MCF 10A (cell line): ENCODE data around the gene PMEPA1. TPM values are rescaled to one million over a fixed set of nuclear protein-coding genes. Genes with fewer than 3 reads are reported as not detected.

ENCODE experiments used
- BruUV-seq: library from RNA; stranded (reverse); fragments of 400-500 nt; replicated peaks from 2 replicates; lab custom pipeline; 2021; lab: Mats Ljungman, UMichigan
- CTCF ChIA-PET: fragments of 300-600 bp; sonication (Branson Sonifier 250); formaldehyde crosslinking; extraction: SDS; loops from one replicate; lab custom pipeline; 2021; ENCODE audit warnings: antibody characterized with exemption, inconsistent platforms; lab: Yijun Ruan, JAX
- POLR2A ChIA-PET: fragments of 300-600, 350-650 bp; sonication (Branson Sonifier 250); formaldehyde crosslinking; extraction: SDS; loops from one replicate; lab custom pipeline; 2020; ENCODE audit warnings: antibody characterized with exemption, inconsistent platforms; lab: Yijun Ruan, JAX
- DNase-seq: peaks from one replicate; pipeline ENCODE4 v3.0.0-alpha.2; 2018; ENCODE audit not compliant: unreplicated experiment
- H3K27ac Mint-ChIP-seq: one replicate; pipeline ENCODE4 v1.8.0; 2022; ENCODE audit warnings: mild to moderate bottlenecking, low read depth, mixed read lengths; ENCODE audit not compliant: unreplicated experiment
- H3K27me3 Mint-ChIP-seq: one replicate; pipeline ENCODE4 v1.8.0; 2022; ENCODE audit warnings: mixed read lengths; ENCODE audit not compliant: insufficient read depth, unreplicated experiment
- H3K36me3 Mint-ChIP-seq: one replicate; pipeline ENCODE4 v1.8.0; 2022; ENCODE audit warnings: mild to moderate bottlenecking, moderate library complexity, mixed read lengths; ENCODE audit not compliant: insufficient read depth, unreplicated experiment
- H3K4me1 Mint-ChIP-seq: one replicate; pipeline ENCODE4 v1.8.0; 2022; ENCODE audit warnings: mixed read lengths; ENCODE audit not compliant: insufficient read depth, unreplicated experiment
- H3K4me3 Mint-ChIP-seq: one replicate; pipeline ENCODE4 v1.8.0; 2022; ENCODE audit warnings: mild to moderate bottlenecking, moderate library complexity, mixed read lengths; ENCODE audit not compliant: unreplicated experiment
- H3K9me3 Mint-ChIP-seq: one replicate; pipeline ENCODE4 v1.8.0; 2022; ENCODE audit warnings: mixed read lengths; ENCODE audit not compliant: unreplicated experiment
- CTCF ChIP-seq: fragments of 200-600 bp; IDR thresholded peaks from one replicate; pipeline ENCODE4 v1.8.0; 2022; ENCODE audit warnings: antibody characterized with exemption, mild to moderate bottlenecking; ENCODE audit not compliant: unreplicated experiment
- intact Hi-C: fragments of 100-400 bp; cut with micrococcal nuclease; formaldehyde crosslinking; loops from 2 replicates; pipeline ENCODE4 v1.14.1; 2022
- total RNA-seq: library from RNA; stranded (reverse); gene quantifications from 2 replicates; pipeline ENCODE4 v1.2.3, GENCODE V29; 2022

The PMEPA1 gene
- total RNA-seq, 1 experiment from 2014 or later = 68.5 TPM

- no TSS peak for BruUV-seq
- Mint-ChIP-seq H3K27ac (no peak overlapping the region), H3K27me3 (peaks cover 35% of the 10 kb centered on the region), H3K4me1 (no peaks in the 10 kb centered on the region), H3K36me3 (no peaks in the 10 kb centered on the region), H3K4me3 (no peak overlapping the region), H3K9me3 (no peaks in the 10 kb centered on the region)
- DNase-seq = no peak
- CTCF ChIA-PET = no interaction called here
- intact Hi-C loops = no loop called here
- TF ChIP-seq CTCF = no peak
- POLR2A ChIA-PET = interaction anchor here (0.6 kb wide), 1 partner anchor 10 kb away, joined by 3 read pairs; no protein-coding TSS in a partner anchor
Measured at GRCh38 chr20:57732226-57732625, 22.4 kb upstream of the PMEPA1 start.

GRCh38 chr20:57728762-57729161, 18.9 kb upstream of the PMEPA1 start:
- ChIA-PET CTCF (no interaction called here), POLR2A (interaction anchor here (0.6 kb wide), 1 partner anchor 243 kb away, joined by 3 read pairs; no protein-coding TSS in a partner anchor)
- H3K4me1 Mint-ChIP-seq = no peaks in the 10 kb centered on the region
- H3K27me3 Mint-ChIP-seq = peaks cover 33% of the 10 kb centered on the region
- no TSS peak for BruUV-seq
- TF ChIP-seq CTCF = no peak
- H3K36me3 Mint-ChIP-seq = no peaks in the 10 kb centered on the region
- intact Hi-C loops = no loop called here
- H3K9me3 Mint-ChIP-seq = no peaks in the 10 kb centered on the region
- no peak overlapping the region for H3K4me3 Mint-ChIP-seq
- no peak overlapping the region for H3K27ac Mint-ChIP-seq
- no peak for DNase-seq

GRCh38 chr20:57727863-57728262, 18.0 kb upstream of the PMEPA1 start:
- Mint-ChIP-seq H3K4me1 (no peaks in the 10 kb centered on the region), H3K4me3 (no peak overlapping the region), H3K27me3 (peaks cover 38% of the 10 kb centered on the region), H3K9me3 (no peaks in the 10 kb centered on the region), H3K27ac (no peak overlapping the region), H3K36me3 (no peaks in the 10 kb centered on the region)
- DNase-seq = no peak
- intact Hi-C loops = no loop called here
- BruUV-seq = no TSS peak
- ChIA-PET POLR2A (no interaction called here), CTCF (no interaction called here)
- TF ChIP-seq CTCF = no peak

GRCh38 chr20:57725636-57726035, 15.8 kb upstream of the PMEPA1 start:
- Mint-ChIP-seq H3K9me3 (no peaks in the 10 kb centered on the region), H3K36me3 (no peaks in the 10 kb centered on the region), H3K27ac (no peak overlapping the region), H3K4me1 (no peaks in the 10 kb centered on the region), H3K4me3 (no peak overlapping the region), H3K27me3 (peaks cover 41% of the 10 kb centered on the region)
- DNase-seq = no peak
- no peak for TF ChIP-seq CTCF
- ChIA-PET CTCF (interaction anchor here (1.5 kb wide), 1 partner anchor 15 kb away, joined by 3 read pairs; no protein-coding TSS in a partner anchor), POLR2A (no interaction called here)
- intact Hi-C loops = no loop called here
- BruUV-seq = no TSS peak
